Upper lobe of right lung (tissue), 1 donor: Measurements from ENCODE around the gene CDH12. TPM values are rescaled to one million over a fixed set of nuclear protein-coding genes. Genes with fewer than 3 reads are reported as not detected.
A peak's percentile ranks its signal among the peaks of the same experiment; 100 is the strongest.

ENCODE experiments used
- ATAC-seq: fragments of 200-7000 bp; cut with Tn5 transposase; one replicate; pipeline ENCODE4 v1.9.1; 2020; ENCODE audit warnings: mild to moderate bottlenecking, moderate library complexity
- DNase-seq: peaks from one replicate; pipeline ENCODE4 v3.0.0-alpha.2; 2020
- H3K27ac ChIP-seq: fragments of 200-600 bp; one replicate; pipeline ENCODE4 v1.8.0; 2022
- H3K27me3 ChIP-seq: fragments of 200-600 bp; one replicate; pipeline ENCODE4 v1.8.0; 2022; ENCODE audit warnings: mild to moderate bottlenecking
- H3K36me3 ChIP-seq: fragments of 200-600 bp; one replicate; pipeline ENCODE4 v1.8.0; 2022
- H3K4me1 ChIP-seq: fragments of 200-600 bp; one replicate; pipeline ENCODE4 v1.8.0; 2022
- H3K4me3 ChIP-seq: fragments of 200-600 bp; one replicate; pipeline ENCODE4 v1.8.0; 2022; ENCODE audit warnings: mild to moderate bottlenecking
- H3K9me3 ChIP-seq: fragments of 200-600 bp; one replicate; pipeline ENCODE4 v1.8.0; 2022
- intact Hi-C: fragments of 100-400 bp; cut with DNase I; formaldehyde crosslinking; loops from one replicate; pipeline ENCODE4 v1.11.0; 2022
- long read RNA-seq: library from polyadenylated mRNA; unstranded; transcript quantifications from one replicate; pipeline ENCODE4 v2.0.0, GENCODE V29; 2021
- total RNA-seq: library from RNA; stranded (reverse); fragmentation: NEBNext Ultra II Directional; extraction: Animal tissue kit (Norgen Biotek cat#: 25700); gene quantifications from one replicate; pipeline ENCODE4 v1.2.1, GENCODE V29; 2021
- TF ChIP-seq, protein P1 (sequence below): fragments of 200-600 bp; IDR thresholded peaks from one replicate; pipeline ENCODE4 v1.8.0; 2022; ENCODE audit warnings: antibody characterized with exemption
- donor health status: DM: no; HTN: yes; CAD: no; lungs with severe emphysema.

The CDH12 gene
- total RNA-seq = not detected
- long read RNA-seq = 0 reads

DNA sequence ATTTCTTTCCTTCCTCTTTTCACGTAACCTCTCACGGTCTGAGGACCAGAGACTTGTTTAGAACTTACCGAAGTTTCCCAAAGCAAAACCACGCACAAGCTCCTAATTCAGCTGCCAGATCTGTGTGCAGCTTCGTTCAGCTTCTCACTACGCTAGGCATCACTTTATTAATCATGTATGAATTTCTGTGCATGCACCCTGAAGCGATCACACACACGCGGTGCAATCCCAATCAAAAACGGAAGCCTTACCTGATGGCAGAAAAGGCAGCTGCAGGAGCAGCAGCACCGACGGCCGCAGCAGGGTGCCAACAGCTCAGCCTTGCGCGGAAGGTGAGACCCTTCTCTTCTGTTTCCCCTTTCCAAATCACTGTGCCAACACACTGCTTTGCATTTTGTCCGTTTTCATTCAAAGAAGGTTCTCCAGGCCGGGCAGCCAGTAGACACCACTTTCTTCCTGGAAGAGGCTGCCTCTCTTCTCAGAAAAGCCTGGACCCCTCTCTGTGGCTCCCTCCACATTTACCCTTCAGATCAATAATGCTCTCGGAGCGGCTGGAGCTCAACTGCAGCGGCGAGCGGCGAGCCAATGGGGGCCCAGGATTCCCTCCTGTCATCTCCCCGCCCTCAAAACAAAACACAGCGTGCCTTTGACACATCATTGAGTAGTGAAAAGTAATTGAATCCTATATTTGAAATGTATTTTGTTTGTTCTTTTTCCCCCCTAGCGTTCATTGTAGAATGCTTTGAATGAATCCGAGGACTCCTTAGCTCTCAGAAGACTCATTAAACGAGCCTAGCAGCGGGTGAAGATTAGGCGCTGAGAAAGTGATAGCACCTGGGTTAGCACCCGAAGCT is at the start of gene CDH12:
CDH12 (minus strand) TSS at position 538 of the 854 bp plus-strand sequence.
- TF ChIP-seq, protein P1, sequence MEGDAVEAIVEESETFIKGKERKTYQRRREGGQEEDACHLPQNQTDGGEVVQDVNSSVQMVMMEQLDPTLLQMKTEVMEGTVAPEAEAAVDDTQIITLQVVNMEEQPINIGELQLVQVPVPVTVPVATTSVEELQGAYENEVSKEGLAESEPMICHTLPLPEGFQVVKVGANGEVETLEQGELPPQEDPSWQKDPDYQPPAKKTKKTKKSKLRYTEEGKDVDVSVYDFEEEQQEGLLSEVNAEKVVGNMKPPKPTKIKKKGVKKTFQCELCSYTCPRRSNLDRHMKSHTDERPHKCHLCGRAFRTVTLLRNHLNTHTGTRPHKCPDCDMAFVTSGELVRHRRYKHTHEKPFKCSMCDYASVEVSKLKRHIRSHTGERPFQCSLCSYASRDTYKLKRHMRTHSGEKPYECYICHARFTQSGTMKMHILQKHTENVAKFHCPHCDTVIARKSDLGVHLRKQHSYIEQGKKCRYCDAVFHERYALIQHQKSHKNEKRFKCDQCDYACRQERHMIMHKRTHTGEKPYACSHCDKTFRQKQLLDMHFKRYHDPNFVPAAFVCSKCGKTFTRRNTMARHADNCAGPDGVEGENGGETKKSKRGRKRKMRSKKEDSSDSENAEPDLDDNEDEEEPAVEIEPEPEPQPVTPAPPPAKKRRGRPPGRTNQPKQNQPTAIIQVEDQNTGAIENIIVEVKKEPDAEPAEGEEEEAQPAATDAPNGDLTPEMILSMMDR = no peak
- H3K4me1 ChIP-seq = no peaks in the 10 kb centered on the region

DNA sequence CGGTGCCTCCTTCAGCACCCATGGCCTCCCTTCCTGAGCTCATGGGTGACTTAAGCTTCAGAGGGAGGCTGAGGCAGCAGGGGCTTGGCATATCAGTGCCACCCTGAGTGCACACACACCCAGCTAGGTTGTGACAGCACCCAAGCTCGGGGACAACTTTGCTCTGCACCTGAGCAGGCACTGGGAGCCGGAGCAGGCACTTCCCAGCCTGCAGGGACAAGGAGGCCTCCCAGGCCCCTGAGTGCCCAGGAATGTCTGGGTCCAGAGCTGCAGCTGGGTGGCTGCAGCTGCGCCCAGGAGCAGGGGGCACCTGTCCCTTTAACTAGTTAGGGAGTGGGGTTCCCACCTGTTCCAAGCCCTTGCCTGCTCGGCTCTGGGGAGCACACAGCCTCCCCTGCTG is 48.7 kb upstream of the CDH12 start:
- H3K4me3 ChIP-seq = no peak overlapping the region
- DNase-seq (no peak), ATAC-seq (peak; percentile 34)
- H3K27me3 ChIP-seq = no peaks in the 10 kb centered on the region
- TF ChIP-seq, protein P1 = no peak
- no peaks in the 10 kb centered on the region for H3K9me3 ChIP-seq
- no peaks in the 10 kb centered on the region for H3K36me3 ChIP-seq
- intact Hi-C loops = no loop called here
- H3K27ac ChIP-seq = no peak overlapping the region
- H3K4me1 ChIP-seq = no peaks in the 10 kb centered on the region

More for the DNA sequence above, at the start of gene CDH12:
- H3K36me3 ChIP-seq = no peaks in the 10 kb centered on the region
- peak; percentile 33 for ATAC-seq
- no peaks in the 10 kb centered on the region for H3K9me3 ChIP-seq
- peak within 1 kb of the TSS; percentile 21 for H3K4me3 ChIP-seq
- H3K27me3 ChIP-seq = no peaks in the 10 kb centered on the region
- no peak for DNase-seq
- intact Hi-C loops = no loop called here
- H3K27ac ChIP-seq = no peak within 1 kb of the TSS

DNA sequence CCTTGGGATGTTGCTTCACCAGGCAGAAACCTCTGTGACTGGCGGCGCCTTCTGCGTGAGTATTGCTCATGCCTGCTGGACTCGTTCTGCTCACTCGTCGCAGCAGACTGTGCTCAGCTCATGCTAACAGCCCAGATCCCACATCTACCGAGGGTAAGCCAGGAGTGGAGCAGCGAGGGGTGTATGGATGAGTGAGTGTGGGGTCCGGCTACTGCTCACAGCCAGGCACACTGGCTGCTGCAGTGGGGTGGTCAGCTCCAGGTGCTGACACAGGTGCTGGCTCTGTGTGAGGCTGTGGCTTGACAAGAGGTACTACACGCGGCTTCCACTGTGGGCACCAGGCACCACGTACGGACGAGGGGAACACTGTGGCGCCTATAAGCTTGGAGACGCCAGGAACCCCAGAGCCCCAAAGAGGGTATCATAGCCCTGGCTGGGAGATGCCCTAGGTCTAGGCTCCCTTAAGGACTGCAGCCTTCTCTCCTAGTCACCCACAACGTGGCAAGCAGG is 47.7 kb upstream of the CDH12 start:
- TF ChIP-seq, protein P1 = no peak
- Histone ChIP-seq H3K9me3 (no peaks in the 10 kb centered on the region), H3K27ac (no peak overlapping the region), H3K4me1 (no peaks in the 10 kb centered on the region), H3K4me3 (no peak overlapping the region), H3K36me3 (no peaks in the 10 kb centered on the region), H3K27me3 (no peaks in the 10 kb centered on the region)
- DNase-seq (no peak), ATAC-seq (peak; percentile 36)
- intact Hi-C loops = no loop called here

DNA sequence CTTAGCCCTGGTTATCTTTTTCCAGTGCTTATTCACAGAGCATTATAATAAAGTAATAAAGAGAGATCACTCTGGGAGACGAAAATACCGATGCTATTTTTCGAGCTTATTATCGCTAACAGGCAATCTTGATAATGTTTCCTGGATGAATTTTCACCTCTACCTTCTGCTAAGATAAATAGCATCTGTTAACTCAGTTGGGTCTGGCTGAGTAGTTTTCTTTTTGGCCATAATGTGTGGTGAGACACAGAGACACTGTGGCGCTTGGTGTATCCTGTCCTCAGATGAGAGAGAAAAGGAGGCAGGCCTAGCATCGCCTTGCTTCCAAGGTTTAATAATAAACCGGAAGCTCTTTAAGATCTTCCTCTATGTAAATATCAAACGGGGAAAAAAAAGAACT is 46.2 kb upstream of the CDH12 start:
- Histone ChIP-seq H3K9me3 (no peaks in the 10 kb centered on the region), H3K36me3 (no peaks in the 10 kb centered on the region), H3K27me3 (no peaks in the 10 kb centered on the region), H3K27ac (no peak overlapping the region), H3K4me3 (no peak overlapping the region), H3K4me1 (no peaks in the 10 kb centered on the region)
- ATAC-seq = no peak
- intact Hi-C loops = no loop called here
- no peak for DNase-seq
- TF ChIP-seq, protein P1 = no peak

DNA sequence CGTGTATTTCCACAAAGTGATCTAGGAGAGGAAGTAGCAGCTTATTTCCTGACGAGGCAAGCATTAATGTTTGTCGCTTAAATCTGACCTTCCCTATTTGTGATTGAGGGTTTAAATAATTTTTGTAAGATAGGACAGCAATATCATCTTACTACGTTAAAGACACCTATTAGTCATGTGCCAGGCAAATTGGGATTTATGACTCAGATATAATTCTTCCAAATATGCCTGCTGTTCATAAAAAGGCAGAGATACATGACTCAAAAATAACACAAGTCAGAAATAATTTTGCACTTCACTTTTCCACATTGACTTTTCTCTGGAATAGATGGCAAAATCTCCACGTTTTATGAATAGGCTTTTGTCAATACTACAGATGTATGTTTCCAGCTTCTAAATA is 43.0 kb upstream of the CDH12 start:
- H3K9me3 ChIP-seq = no peaks in the 10 kb centered on the region
- H3K36me3 ChIP-seq = no peaks in the 10 kb centered on the region
- TF ChIP-seq, protein P1 = no peak
- intact Hi-C loops = no loop called here
- H3K27ac ChIP-seq = no peak overlapping the region
- no peaks in the 10 kb centered on the region for H3K4me1 ChIP-seq
- H3K27me3 ChIP-seq = no peaks in the 10 kb centered on the region
- DNase-seq (no peak), ATAC-seq (no peak)
- no peak overlapping the region for H3K4me3 ChIP-seq
